ENCODE data around the gene CORO7.

CORO7 gene

DNA sequence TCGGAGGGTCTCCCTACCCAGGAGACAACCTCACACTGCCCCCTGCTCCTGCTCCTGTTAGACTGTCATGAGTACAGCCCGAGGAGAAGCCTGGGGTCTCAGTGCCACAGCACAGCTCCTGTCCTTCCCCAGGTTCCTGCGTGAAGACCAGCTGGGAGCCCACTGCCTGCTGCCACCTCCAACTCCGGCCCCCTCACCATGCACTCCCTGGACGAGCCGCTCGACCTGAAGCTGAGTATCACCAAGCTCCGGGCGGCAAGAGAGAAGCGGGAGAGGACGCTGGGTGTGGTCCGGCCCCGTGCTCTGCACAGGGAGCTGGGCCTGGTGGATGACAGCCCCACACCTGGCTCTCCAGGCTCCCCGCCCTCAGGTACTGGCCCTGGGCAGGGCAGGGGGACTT is 84.3 kb downstream of the CORO7 start:
- H3K4me3 ChIP-seq (ENCODE audit: low read depth, low read length), result no peak overlapping the region
- in situ Hi-C loops (cut with HindIII; ENCODE audit: low sequenced_read_pairs), result no loop called here
- no peak for DNase-seq (ENCODE audit: low read depth, low spot score)
- TF ChIP-seq CTCF (IDR thresholded peaks at IDR 0.05; ENCODE audit: low read depth, low read length), result no peak

DNA sequence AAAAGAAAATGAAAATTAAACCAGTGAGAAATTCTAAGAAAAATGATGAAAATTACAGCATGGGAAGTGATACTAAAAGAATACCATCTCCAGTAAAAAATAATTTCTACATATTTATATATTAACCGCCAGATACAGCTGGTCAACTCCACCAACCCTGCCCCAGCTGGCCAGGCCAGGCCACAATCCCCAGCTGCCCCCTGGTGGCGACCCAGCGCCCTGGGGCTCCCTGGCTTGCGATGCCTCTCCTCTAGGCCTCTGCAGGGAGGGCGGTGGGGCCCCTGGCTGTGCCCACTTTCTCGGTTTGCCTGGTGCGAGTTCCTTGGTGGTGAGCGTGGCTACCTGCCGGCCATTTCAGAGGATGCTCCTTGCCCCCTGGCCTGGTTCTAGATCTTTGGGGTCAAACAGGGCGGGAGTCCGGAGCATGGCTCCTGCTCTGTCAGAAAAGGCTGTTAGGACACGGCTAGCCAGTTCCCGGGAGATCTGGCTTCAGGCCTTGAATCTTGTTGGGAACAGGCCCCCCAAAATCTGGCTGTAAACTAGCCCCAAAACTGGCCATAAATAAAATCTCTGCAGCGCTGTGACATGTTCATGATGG is 86.0 kb downstream of the CORO7 start:
- H3K4me3 ChIP-seq (ENCODE audit: low read depth, low read length), result no peak overlapping the region
- peak; percentile 44 for DNase-seq (ENCODE audit: low read depth, low spot score)
- peak; percentile 99 for TF ChIP-seq CTCF (IDR thresholded peaks at IDR 0.05; ENCODE audit: low read depth, low read length)
- in situ Hi-C loops (cut with HindIII; ENCODE audit: low sequenced_read_pairs), result no loop called here

DNA sequence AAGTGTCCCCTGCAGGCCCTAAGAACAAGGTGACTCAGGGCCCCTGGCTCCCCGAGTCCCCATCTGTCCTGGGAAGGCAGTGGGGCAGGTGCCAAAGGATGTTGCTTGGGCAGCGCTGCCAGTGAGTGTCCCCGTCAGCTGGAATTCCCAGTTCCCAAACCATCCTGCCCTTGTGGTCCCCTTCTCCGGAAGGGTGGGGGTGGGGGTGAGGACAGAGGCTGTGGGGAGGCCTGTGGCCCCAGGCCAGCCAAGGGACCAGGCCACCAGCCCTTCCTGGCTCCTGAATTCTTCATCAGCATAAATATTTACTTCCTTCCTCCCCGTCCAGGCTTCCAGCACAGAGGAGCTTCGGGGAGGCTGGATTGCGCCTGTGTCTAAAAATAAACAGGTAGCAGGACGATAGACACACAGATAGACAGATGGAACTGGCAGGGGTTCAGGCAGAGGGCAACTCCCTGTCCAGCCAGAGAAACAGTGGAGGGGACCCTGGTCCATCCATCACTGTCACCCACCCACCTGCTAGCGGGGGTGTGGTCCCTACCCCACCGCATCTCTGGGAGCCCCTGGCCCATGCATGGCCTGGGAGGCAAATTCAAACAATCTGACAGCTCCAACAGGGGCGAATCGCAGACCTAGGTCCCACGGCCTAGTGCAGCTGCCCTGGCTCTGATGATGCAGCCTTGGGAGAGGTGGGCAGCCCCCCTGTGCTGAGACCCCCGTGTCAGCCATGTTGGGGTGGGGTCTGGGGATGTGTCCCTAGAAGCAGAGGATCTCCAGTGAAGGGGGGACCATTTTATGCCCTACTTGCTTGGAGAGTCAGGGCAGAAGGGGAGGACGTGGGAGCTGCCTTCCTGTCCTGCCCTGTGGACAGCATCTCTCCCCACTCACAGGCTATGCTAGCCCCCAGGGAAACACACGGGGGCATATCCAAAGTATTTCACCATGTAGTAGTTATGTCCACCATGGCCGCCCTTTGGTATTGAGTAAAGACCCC is 87.3 kb downstream of the CORO7 start:
- H3K4me3 ChIP-seq (ENCODE audit: low read depth, low read length), result no peak overlapping the region
- TF ChIP-seq CTCF (IDR thresholded peaks at IDR 0.05; ENCODE audit: low read depth, low read length), result no peak
- DNase-seq (ENCODE audit: low read depth, low spot score), result no peak
- in situ Hi-C loops (cut with HindIII; ENCODE audit: low sequenced_read_pairs), result no loop called here

DNA sequence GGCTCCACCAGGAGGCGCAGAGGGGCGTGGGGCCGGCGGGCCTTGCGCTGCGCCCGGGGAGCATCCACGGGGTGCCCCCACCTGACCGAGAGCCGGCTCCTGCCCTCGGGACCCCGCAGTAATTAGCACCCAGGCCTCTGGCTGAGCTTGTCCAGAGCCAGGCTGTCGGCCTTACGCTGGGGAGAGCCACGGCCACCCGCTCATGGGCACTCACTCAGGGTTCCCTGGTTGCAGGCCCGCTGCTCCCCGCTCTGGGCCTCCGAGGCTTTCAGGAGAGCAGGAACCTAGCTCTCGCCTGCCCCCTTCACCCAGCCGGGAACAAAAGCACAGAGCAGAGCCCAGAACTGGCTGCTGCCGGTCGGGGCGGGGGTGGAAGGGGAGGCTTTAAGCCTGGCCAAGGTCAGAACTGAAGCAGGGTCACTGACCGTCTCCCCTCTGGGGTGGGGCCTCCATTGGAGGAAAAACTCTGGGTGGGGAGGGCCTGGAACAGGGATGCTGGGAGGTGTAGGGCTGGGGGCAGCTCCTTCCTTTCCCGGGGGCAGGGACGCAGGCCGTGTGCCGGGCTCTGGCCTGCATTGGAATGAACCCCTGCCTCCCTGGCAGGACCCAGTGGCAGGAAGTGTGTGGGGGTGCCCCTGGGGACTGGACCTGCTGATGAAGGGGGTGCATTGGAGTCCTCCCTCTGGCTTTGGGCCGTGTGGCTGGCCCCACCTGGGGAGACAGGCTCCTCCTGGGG is 88.2 kb downstream of the CORO7 start:
- peak; percentile 62 for DNase-seq (ENCODE audit: low read depth, low spot score)
- peak; percentile 66 for TF ChIP-seq CTCF (IDR thresholded peaks at IDR 0.05; ENCODE audit: low read depth, low read length)

GRCh38 chr16:4327386-4328045 is 88.9 kb downstream of the CORO7 start:
- DNase-seq (ENCODE audit: low read depth, low spot score), result no peak
- TF ChIP-seq CTCF (IDR thresholded peaks at IDR 0.05; ENCODE audit: low read depth, low read length), result no peak
- in situ Hi-C loops (cut with HindIII; ENCODE audit: low sequenced_read_pairs), result no loop called here
- H3K4me3 ChIP-seq (ENCODE audit: low read depth, low read length), result peak overlapping the region; percentile 17

More for the DNA sequence above, 88.2 kb downstream of the CORO7 start:
- H3K4me3 ChIP-seq (ENCODE audit: low read depth, low read length), result peak overlapping the region; percentile 17
- in situ Hi-C loops (cut with HindIII; ENCODE audit: low sequenced_read_pairs), result no loop called here

DNA sequence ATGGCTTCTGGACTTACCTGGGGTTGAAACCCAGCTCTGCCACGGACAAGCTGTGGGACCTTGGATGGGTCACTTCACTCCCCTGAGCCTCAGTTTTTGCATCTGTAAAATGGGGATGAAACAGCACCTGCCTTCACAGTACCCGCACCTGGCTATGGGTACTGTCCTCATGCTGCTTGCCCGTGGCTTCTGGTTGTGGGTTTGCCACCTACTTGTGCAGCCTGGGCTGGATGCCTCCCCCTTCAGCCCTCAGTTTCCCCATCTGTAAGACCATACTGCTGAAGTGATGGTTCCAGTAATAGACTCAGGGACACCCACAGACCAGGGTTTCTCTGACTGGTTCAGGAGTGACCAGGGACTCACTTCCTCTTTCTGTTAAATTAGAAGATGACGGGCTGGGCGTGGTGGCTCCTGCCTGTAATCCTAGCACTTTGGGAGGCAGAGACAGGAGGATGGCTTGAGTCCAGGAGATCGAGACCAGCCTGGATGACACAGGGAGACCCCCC is 91.1 kb downstream of the CORO7 start:
- H3K4me3 ChIP-seq (ENCODE audit: low read depth, low read length), result no peak overlapping the region
- in situ Hi-C loops (cut with HindIII; ENCODE audit: low sequenced_read_pairs), result no loop called here
- TF ChIP-seq CTCF (IDR thresholded peaks at IDR 0.05; ENCODE audit: low read depth, low read length), result no peak
- no peak for DNase-seq (ENCODE audit: low read depth, low spot score)

Measured in astrocyte of the spinal cord (primary cell).